Activated T-cell treated with anti-CD3 and anti-CD28 coated beads for 4 hours (primary cell): ENCODE data around the gene EEPD1.

Source experiments
- DNase-seq: peaks from one replicate; pipeline ENCODE4 v3.0.0-alpha.2; 2020

EEPD1 gene

DNA sequence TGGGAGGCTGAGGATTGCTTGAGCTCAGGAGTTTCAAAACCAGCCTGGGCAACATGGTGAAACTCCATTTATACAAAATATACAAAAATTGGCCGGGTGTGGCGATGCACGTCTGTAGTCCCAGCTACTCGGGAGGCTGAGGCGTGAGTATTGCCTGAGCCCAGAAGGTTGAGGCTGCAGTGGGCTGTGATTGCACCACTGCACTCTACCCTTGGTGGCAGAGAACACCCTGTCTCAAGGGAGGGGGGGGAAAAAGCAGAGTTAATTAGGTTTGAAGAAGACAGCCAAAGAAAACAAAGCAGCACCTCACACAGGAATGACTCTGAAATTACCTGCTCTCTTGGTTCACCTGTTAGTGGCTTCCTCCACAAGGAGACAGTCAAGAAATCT, 110.0 kb downstream of the EEPD1 start:
- DNase-seq, result no peak

DNA sequence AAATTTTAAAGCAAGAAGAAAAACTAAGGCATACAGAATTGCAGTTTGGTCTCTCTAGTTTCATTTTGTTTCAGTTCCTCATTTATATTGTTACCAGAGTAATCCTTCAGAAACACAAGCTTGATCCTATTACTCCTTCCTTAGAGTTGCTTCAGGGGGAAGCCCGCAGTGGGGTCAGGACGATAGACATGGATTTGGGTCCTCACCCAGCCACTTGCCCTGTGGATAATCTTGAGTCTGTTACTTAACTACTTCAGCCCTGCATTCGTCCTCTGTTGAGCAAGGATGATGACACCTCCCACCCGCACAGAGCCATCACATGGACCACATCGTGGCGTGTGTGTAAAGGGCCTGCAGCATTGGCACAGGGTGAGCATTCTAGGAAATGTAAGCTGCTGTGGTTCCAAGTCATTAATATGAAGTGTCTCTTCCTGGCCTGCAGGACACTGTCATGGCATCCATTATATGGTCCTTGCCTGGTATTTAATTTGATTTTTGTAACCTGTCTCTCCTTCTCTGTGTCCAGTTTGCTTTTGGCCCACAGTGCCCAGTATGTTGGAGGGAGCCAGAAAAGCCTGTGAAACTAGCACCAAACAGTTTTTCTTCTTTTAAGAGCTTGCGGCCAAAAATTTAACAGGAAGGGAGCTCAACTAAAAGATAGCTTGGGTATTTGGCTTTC, 111.2 kb downstream of the EEPD1 start:
- no peak for DNase-seq

DNA sequence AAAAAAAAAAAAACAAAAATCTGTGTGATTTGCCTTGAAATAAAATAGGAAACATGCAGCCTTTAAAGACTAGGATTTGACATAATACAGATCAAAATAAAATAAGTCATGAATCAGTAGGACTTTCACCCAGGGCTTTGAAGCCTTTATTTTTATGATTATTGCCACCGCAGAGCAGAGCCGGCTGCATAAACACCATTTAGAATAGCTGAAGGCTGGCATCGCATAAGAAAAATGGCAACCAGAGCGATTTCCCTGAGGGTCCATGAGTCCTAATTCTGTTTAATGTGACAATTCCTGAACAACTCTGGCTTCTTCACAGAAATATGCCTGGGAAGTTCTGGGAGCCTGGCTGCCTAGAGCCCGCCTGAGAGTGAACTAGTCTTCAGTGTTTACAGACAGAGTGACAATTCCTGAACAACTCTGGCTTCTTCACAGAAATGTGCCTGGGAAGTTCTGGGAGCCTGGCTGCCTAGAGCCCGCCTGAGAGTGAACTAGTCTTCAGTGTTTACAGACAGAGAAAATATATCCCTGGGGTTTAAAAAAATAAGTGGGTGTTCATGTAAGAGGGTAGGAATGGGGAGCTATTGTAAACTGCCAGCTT, 112.0 kb downstream of the EEPD1 start:
- no peak for DNase-seq

DNA sequence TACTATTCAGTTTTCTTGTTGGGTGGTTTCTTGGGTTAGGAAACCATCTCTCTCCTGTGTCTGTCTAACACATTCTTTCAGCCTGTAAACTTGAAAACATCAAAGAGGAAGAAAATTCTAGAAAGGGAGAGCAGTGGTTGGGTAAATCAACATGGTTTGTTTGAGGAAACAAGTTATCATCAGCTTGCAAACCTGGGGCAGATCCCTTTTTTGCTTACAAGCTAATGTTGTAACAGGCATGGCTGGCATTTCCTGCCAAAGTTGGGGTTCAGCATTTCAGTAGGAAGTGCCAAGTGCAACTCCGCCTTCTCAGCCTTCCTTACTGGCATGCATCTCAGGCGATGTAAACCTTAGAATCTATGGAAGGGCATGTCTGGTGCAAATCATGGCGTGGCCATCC, 112.6 kb downstream of the EEPD1 start:
- no peak for DNase-seq

DNA sequence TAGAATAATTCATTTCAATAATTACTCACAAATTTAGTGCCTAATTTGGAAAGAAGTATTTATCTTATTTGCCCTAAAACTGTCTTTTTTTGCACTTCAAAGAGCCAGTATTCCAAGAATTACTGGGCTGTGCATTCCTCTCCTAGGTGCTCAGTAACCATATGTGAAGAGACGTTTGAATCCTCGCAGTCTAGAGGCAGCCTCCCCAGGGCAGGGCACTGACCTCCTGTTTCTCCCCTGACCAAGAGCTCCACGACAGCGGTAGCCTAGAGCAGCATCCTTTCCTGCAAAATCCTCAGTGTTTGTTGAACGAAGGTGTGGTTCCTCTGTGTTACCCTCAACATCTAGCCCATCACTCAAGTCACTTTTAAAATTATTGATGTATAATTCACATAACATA, 113.1 kb downstream of the EEPD1 start:
- no peak for DNase-seq

DNA sequence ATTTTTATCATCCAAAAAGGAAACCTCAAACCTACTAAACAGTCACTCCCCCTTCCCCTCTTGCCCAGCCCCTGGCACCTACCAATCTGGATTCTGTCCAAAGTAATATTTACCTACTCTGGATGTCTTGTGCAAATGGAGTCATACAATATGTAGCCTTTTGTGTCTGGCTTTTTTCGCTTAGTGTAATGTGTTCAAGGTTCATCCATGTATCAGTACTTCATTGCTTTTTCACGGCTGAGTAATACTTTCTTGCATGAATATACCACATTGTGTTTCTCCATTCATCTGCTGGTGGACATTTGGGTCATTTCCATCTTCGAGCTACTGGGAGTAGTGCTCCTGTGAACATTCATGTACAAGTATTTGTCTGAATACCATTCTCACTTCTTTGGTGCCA, 113.6 kb downstream of the EEPD1 start:
- DNase-seq, result no peak

DNA sequence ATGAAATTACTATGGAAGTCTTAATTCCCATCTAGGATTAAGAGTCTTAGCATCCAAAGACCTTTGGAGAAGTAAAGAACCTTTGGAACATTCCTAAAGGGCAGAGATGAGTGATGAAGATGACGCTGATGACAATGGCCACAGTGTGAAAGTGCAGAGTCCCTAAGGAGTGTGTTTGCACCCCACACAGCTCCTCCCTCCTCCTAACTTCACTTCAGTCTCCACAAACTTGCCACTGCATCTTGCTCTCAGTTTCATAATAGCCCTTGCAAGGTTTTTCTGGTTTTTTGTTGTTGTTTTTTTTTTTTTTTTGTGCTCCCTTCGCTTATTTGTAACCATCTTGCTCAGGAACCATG, 119.1 kb downstream of the EEPD1 start:
- DNase-seq, result no peak

DNA sequence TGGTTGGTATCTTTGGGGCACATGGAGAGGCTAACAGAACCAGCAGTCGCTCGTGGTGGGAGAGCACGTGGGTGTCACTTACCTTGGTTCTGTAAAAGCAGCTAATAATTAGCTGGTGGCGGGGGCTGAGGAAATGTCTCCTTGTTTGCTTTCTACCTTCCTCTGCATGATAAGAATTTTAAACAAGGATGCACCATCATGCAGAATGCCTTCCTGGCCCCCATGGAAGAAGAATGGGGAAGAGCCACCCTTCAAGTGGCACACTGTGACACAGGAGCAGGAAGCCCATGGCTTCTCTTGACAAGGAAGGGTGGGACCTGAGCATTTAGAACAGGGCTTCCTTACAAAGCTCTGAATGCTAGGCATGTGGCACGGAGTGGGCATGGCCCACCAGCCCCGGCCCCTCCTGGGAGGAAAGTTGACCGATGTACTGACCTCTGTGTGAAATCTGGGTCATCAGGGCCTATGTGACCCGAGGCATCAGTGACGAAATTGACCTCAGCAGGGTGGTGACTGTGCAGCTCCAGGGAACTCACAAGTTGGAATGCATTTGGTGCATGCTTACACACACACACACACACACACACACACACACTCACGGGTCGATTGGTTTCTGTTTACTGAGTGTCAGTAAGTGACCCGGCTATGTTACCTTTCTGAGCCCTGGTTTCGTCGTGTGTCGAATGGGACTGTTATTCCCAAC, 119.7 kb downstream of the EEPD1 start:
- DNase-seq, result no peak

DNA sequence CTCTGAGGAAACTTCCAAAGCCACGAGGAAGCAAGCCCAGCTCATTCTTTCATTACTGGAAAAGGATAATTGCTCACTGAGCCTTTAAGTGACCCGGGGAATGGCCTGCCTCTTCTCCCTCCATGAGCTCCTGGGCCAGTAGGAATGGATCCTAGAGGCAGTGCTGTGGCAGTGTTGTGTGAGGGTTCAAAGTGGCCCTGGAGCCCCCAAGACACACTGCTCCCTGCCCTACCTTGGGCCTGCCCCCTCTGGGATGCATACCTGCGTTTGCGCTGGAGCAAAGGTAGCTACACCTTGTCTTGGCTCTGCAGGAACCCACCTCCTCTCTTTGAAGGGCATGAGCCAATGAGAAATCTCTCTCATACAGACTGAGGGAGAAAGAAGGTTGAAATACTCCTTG, 120.8 kb downstream of the EEPD1 start:
- DNase-seq, result no peak

DNA sequence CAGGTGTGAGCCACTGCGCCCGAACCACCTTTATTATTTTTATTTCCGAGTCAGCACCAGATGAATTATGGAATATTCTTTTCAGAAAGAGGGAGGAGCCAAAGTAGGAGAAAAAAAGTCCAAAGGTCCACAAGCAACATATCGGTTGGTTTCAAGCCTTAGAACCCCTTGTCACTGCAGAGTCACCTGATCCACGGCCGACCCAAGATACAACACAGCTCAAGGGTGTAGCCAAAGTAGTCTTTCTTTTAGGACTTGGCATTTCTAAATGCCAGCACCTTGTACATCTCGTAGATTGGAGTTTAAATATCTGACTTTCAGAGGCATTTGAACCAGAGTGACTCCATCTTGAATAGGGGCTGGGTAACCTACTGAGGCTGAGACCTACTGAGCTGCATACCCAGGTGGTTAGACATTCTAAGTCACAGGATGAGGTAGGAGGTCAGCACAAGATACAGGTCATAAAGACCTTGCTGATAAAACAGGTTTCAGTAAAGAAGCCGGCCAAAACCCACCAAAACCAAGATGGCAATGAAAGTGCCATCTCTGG, 122.8 kb downstream of the EEPD1 start:
- DNase-seq, result no peak

DNA sequence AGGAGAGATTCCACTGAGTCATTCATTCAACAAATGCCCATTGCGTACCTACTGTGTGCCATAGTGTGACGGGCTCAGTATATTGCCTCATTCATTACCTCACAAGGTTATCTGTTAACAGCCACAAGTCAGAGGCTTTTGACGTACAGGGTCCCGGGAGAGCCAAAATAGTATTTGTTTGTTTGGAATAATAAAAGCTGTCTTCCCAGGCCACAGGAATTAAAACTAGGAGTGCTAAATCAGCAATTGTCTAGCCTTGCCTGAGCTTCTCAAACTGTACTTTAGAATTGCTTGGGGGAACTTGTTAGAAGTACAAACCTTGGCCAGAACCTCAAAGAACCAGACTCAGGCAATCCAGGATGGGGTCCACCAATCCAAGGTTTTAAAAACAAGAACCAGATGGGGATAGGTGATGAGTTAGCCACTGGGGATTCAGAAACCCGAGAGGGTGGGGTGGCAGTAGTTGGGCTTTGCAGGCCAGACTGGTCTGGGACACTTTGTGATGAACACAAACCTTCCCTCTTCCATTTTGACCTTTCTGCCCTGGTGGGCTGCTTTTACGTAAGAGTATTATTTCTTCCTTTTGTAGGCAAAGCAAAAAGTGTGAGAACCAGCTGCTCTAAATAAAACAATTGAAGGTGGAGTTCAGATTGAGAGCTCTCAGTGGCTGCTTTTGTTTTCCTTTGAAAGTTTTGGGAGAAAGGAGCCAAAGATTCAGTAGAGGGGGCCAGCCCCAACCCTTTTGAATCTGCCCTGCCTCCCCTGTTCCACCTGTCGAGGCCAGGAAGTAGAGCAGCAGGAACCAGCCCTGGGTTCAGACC, 123.6 kb downstream of the EEPD1 start:
- no peak for DNase-seq

DNA sequence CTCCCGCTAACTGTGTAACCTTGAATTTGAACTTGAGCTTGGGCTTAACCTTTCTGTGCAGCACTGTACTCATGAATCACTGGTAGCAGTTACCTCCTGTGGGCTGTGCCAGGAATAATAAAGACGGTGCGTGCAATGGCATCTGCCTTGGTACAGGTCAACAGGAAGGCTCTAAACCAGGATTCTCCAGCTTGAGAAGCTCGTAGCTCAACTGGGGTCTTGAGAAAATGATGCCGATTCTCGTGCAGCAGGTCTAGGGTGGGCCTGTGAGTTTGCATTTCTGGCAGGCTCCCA, 124.1 kb downstream of the EEPD1 start:
- no peak for DNase-seq

DNA sequence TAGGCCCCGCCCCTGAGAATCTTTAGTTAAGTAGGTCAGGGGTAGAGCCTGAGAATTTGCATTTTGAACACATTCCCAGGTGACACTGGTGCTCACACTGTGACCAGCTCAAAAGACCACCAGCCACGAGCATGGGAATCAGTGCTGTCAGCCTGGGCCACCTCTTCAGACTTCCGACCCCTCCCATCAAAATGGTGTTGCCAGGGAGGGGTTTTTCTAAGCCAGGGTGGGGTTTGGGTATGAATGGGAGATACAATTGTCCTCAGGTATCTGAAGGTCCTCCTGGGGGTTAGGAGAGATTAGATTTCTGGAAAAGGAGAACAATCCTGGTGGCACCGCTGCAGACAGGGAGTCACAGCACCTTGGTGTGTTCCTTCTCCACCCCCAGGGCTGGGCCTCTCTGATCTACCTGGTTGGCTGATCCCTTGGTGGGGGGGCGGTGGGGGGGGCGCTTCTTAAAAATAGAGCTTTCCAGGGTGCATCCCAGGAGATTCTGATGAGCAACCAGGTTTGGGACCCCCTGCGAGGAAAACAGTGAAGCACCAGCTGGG, 125.1 kb downstream of the EEPD1 start:
- no peak for DNase-seq

DNA sequence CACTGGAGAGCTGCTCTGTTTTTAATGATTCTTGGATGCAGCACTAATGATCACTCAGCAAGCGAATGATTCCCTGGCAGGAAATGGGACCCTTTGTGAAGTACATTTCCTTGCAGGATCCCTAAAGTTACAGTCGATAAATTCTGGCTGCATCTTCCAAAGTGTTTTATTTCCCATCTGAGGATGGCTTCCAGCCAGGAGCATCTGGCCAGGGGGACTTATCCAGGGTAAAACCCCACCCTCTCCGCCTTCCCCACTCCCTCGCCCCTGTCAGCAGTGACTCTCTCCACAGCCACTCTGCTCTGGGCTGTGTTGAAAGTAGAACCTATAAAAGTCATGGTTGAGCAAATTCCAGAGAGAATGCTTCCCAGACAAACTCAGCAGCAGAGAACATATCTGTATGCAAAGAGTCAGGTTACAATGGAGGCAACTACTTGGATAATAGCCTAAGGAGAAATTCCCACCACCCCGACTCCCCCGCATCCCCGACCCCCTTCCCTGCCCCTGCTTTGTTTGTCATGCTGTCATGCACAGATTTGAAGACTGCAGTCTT, 125.6 kb downstream of the EEPD1 start:
- no peak for DNase-seq

DNA sequence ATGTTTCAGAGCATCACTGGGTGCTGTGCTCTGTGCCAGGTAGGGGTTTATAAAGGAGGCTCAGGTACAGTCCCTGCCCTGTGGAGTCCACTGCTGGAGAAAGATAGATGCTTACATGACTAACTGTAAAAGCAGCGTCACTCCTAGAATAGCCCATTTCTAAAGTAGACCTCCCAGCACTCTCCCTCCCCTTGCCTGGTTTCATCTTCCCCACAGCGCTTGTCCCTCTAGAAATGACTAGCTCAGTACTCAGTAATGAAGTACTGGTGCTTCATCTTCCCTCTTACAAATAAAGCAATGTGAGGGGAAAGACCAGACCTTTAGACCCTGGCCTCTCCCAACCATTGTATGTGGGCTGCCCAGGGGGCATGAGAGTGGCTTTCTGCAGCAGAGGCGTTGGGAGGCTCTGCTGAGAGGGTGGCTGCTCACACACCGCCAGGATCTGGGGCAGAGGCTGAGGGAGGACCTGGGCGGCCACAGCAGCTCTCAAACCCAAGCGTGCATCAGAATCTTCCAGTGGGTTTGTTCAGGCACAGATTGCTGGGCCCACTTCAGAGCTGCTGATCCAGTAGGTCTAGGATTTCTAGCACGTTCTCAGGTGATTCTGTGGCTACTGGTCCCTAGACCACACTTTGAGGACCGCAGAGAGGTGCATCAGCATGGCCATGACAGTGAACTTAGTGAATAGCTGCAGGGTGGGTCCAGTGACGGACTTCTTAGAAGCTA, 126.3 kb downstream of the EEPD1 start:
- no peak for DNase-seq

DNA sequence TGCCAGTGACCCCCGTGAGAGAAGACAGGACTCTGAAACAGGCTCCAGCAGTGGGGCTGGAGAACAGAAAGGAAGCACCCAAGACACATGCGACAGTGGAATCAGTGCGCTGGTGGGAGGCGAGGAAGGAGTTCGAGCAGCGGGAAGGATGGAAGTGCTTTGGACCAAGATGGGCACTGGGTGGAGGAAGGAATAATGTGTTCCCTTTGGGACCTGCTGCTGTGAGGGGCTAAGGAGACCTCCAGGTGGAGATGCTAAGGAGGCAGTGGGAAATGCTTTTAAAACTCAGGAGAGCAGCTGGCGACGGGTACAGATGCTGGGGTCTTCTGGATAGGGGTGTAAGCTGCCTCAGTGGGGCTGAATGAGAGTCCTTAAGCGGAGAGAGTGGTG, 126.9 kb downstream of the EEPD1 start:
- DNase-seq, result no peak

DNA sequence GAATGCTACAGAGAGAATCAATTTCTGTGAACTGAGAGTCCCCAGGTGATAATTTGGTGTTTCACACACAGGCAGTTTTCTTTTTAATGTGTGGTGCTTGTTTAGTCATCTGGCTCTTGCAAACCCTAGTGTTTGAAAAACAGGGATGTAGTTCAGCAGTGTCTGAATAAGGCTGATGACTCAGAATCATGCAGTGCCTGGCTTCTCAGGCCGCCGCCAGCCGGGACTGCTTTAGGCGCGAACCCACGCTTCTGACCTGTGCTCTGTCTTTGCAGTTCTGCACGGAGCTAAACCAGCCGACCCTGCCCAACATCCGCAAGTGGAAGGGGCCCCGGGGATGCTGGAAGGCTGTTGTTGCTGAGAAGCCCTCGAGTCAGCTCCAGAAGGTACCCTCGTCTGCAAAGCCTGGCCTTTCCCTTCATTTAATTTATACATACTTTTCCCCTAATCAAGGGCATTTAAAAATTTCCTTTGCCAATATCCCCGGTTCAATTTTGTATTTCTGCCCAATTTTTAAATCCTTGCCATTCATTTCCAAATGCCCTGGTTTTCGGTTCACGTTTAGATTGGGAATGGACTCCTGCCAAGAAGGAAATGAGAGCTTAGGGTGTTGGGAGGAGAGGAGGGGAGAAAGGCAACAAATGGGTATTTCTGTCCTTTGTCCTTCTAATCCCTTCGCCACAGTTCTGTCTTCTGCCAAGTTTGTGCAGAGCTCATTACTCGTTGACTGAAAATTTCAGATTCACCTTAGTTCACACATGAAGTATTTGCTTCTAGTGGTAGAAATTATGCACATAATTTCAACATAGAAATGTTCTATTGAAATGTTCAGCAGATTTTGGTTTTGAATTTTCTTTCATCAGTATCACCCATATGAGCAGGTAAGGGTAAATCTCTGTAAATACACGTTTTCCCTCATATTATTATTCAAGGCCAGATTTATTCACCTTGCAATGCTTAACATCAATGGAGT, 128.1 kb downstream of the EEPD1 start:
- no peak for DNase-seq

DNA sequence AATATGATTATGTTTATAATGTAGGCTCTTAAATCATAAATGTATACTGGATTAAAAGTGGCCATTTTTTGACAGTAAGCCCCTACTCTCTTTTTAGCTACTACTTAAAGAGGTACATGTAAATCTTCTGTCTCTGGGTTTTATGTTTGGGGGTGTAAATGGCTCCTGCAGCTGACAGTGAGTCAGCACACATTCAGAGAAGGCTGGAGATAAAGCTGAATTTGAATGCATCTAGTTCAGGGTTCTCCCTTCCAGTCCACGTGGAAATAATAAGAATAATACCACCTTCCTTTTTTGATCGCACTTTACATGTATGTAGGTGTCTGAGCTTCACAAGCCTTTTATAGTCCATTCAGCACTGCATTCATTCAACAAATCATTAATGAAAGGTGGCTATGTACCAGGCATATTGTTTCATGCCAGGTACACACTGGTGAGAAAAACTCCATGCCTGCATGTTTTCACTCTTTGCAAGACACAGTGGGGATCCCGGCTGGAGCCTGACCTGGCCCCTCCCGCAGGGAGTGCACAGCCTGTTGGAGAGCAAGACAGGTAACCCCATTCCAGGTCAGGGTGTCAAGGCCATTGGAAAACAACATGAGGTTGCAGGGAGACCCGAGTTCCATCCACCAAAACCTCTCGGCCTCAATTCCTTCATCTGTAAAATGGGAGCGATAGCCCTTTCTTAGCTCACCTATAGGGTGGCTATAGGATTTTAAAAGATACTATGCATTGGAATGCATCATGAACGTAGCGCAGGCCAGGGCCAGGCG, 129.1 kb downstream of the EEPD1 start:
- DNase-seq, result no peak

DNA sequence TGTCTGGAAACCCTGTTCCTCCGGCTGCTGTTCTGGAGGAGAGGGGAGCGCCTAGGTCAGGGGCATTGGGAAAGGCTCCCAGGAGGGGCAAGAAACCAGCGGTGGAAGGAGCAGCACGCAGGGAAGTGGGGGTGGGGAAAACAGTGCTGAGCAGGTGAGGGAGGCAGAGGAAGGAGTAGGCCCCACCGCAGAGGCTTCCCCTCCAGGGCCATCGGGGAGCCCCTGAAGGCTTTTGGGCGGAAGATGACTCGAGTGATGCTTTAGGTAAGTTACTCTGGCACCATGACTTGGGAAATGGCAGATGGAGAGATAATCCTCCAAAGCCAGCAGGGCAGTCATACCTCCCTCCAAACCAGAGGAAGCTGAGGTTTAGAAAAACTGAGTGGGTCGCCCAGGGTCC, 130.1 kb downstream of the EEPD1 start:
- DNase-seq, result no peak

DNA sequence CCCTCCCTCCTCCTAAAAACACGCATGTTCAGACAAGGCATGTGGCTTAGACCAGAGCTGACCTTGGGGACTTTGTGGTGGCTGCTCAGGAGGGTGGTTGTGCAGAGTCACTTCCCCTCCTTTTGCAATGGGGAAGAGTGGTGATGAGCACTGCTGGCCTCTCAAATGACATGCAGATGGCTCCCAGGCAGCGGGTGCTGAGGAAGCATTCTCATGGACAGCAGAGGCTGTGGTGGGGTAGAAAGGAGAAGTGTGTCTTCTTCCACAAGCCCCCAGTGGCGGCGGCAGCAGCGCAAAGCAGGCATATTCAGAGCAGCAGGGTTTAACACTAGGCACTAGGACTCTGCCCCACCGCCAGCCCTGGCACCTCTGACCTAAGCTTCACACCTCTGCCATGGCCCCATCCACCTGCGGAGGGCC, 130.7 kb downstream of the EEPD1 start:
- DNase-seq, result no peak
